HG03060 (cell line): Measurements from ENCODE around the gene ERI2.
"Not testable (repeated sequence)": the region's sequence is repeated elsewhere in the genome, so short reads cannot be mapped to it uniquely, and the experiment has no call there.

Source experiments
- ATAC-seq: cut with Tn5 transposase; IDR thresholded peaks from one replicate; pipeline ENCODE4 v1.9.1; 2021; ENCODE audit warnings: low read depth, moderate number of reproducible peaks; ENCODE audit not compliant: unreplicated experiment

The ERI2 gene

GRCh38 chr16:20766294-20766693 is 40.0 kb downstream of the ERI2 start:
- no peak for ATAC-seq

DNA sequence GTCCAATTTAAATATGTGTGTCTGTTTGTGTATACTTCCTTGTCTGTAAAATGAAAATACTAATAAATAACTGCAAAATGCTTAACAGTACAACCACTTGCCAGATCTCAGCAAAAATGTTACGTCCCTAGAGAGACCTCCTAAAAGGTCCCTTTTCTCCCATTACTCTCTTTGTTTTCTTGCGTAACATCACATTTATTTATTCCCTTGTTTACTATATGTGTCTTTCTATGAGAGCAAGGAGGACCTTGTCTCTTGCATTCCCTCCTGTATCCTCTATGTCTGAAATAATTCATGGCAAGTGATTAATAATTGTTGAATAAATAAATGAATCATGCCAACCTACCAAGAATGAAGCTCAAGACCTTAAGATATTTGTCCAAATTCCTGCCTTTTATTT is 40.5 kb downstream of the ERI2 start:
- no peak for ATAC-seq

- not testable (repeated sequence) for ATAC-seq
Observed at GRCh38 chr16:20764448-20764847, 41.8 kb downstream of the ERI2 start.

DNA sequence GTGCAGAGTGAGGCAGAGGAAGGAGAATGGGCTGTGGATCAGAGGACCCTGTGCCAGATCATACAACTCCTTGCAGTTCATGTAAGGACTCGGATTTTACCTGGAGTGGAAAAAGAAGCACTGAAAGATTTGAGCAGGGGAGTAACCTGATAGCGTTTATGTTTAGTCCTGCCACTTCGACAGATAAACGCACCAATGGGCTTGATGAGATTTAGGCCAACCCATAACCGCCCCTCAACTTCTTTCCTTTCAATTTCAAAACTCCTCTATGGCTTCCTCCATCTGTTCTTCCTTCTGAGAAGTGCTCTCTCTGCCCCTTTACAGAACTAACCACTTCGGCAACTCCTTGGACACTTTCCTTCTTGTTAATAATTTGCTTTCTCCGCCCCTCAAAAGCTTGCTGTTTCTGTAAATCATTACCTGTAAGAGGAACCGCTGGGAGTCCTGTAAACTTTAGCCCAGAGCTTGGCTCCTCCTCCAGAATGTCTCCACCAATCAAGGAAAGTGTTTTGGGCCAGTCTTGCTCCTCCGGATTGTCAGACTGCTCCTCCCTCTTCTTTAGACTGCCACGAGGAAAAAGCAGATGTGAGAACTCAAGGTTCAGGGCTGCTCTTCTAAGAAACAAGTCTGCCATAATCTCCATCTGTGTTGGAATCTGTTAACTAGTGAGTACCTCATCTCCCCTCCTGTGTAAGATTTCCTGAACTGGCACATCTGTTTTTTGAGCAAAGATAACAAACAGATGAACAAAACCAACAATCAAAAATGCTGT is 42.6 kb downstream of the ERI2 start, which contains the start of gene ACSM3:
Gene ACSM3 (plus strand): TSS at position 554 of the 772 bp plus-strand sequence. CDS start 6,021 bp downstream, outside the sequence.
- peak; percentile 78 for ATAC-seq

- ATAC-seq: no peak
Observed at GRCh38 chr16:20762404-20763123, 43.7 kb downstream of the ERI2 start.

- ATAC-seq: no peak
Observed at GRCh38 chr16:20761175-20761574, 45.1 kb downstream of the ERI2 start.

DNA sequence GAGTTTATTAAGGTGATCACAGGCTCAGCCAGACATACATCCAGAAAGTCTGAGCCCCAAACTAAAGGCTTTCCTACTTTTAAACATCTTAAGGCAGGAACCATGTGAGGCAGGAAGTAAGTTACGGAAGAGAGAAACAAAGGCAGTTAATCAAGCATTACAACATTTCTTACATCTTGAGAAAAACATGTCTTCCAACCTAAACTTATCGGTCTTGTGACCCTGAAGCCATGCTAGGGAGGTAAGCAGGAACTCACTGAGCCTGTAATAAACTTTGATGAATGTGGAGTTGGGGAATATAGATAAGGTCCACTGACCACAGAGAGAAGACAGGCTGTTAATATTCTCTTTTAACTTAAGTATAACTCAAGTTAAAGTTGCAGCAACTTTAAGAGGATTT is 45.9 kb downstream of the ERI2 start:
- ATAC-seq: no peak

- ATAC-seq: not testable (repeated sequence)
Observed at GRCh38 chr16:20755799-20756198, 50.5 kb downstream of the ERI2 start.

- ATAC-seq: no peak
Observed at GRCh38 chr16:20755238-20755637, 51.0 kb downstream of the ERI2 start.

DNA sequence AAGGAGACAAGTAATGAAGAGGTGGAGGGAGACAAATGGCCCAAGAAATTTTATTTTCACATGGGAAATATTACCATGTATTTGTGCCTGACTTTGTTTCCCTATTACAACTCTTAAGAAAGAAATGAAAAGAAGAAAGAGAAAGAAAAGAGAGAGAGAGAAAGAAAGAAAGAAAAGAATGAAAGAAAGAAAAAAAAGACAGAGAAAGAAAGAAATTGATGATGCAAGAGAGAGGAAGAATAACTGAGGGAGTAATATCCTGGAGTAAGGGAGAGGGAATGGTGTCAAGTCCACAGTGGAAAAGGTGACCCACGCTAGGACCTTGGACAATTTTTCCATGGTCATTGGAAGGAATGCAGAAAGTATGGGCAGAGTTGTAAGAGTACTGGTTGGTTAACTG is 52.5 kb downstream of the ERI2 start:
- no peak for ATAC-seq

DNA sequence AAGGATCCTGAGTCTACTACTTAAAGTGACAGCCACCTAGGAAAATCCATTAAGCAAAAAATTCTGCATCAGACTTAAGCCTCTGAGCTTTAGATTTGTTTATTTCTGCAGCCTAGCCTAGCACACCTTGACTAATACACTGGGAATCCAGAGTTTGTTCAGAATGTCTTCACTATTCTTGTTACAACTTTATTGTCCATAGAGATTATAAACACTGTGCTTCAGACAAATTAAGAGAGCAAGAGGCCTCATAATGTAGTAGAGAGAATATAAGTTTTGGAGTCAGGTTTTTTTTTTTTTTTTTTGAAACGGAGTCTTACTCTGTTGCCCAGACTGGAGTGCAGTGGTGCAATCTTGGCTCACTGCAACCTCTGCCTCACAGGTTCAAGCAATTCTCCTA is 55.7 kb downstream of the ERI2 start:
- ATAC-seq: no peak

DNA sequence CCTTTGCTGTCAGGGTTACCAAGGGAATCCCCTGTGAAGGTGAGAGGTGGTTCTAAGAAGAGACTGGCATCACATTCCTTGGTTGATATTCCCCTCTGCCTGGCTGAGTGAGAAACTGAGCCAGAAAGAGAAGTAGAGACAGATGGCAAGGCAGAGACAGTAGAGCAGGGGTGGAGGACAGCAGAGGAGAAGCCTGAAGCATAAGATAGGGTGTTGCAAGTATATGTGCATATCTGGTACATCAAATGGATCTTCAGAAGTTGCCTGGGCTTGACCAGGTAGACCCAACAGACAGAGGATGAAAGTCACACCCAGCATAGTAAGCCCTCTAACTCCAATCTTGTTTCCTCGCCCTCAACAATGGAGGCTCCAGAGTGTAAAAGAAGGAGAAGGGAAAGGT is 56.8 kb downstream of the ERI2 start:
- ATAC-seq: no peak

- ATAC-seq: peak; percentile 82
Observed at GRCh38 chr16:20747030-20747816, 59.0 kb downstream of the ERI2 start.

GRCh38 chr16:20746461-20746860 is 59.8 kb downstream of the ERI2 start:
- ATAC-seq: no peak
